Osteocyte (in vitro differentiated cells): ENCODE measurements around the gene PRDM15. TPM values are rescaled to one million over a fixed set of nuclear protein-coding genes. Genes with fewer than 3 reads are reported as not detected.

Source experiments
- DNase-seq: peaks from one replicate; pipeline ENCODE4 v3.0.0; 2021; ENCODE audit warnings: mixed read lengths; ENCODE audit not compliant: unreplicated experiment; ENCODE audit errors: extremely low spot score
- H3K27ac Mint-ChIP-seq: one replicate; pipeline ENCODE4 v1.8.0; 2021; ENCODE audit warnings: mild to moderate bottlenecking, mixed read lengths; ENCODE audit not compliant: unreplicated experiment
- H3K27me3 Mint-ChIP-seq: one replicate; pipeline ENCODE4 v1.8.0; 2021; ENCODE audit warnings: mixed read lengths; ENCODE audit not compliant: unreplicated experiment
- H3K36me3 Mint-ChIP-seq: one replicate; pipeline ENCODE4 v1.8.0; 2021; ENCODE audit warnings: mixed read lengths; ENCODE audit not compliant: unreplicated experiment
- H3K4me1 Mint-ChIP-seq: one replicate; pipeline ENCODE4 v1.8.0; 2021; ENCODE audit warnings: mixed read lengths; ENCODE audit not compliant: unreplicated experiment
- H3K4me3 Mint-ChIP-seq: one replicate; pipeline ENCODE4 v1.8.0; 2021; ENCODE audit warnings: mild to moderate bottlenecking, moderate library complexity, mixed read lengths; ENCODE audit not compliant: unreplicated experiment
- H3K9me3 Mint-ChIP-seq: one replicate; pipeline ENCODE4 v1.8.0; 2021; ENCODE audit warnings: mixed read lengths; ENCODE audit not compliant: unreplicated experiment
- CTCF ChIP-seq: fragments of 200-600 bp; sonication (generic); IDR thresholded peaks from 2 replicates; pipeline ENCODE4 v1.5.0; 2021; ENCODE audit warnings: antibody characterized with exemption, mild to moderate bottlenecking, moderate library complexity
- total RNA-seq: library from RNA; stranded (reverse); gene quantifications from 2 replicates; pipeline ENCODE4 v1.2.1, GENCODE V29; 2021

The PRDM15 gene
- total RNA-seq, 1 donor from 2014 or later, result 11.4 TPM

GRCh38 chr21:41885341-41886024 lies 6.3 kb upstream of the PRDM15 start:
- H3K4me3 Mint-ChIP-seq, result no peak overlapping the region
- DNase-seq, result no peak
- no peaks in the 10 kb centered on the region for H3K9me3 Mint-ChIP-seq
- peaks cover 8% of the 10 kb centered on the region for H3K4me1 Mint-ChIP-seq
- no peak overlapping the region for H3K27ac Mint-ChIP-seq
- H3K36me3 Mint-ChIP-seq, result peaks cover 5% of the 10 kb centered on the region
- H3K27me3 Mint-ChIP-seq, result no peaks in the 10 kb centered on the region
- TF ChIP-seq CTCF, result no peak

GRCh38 chr21:41884501-41885030 lies 5.4 kb upstream of the PRDM15 start:
- Mint-ChIP-seq H3K4me1 (peaks cover 13% of the 10 kb centered on the region), H3K4me3 (no peak overlapping the region), H3K27ac (no peak overlapping the region), H3K36me3 (peaks cover 5% of the 10 kb centered on the region), H3K27me3 (no peaks in the 10 kb centered on the region), H3K9me3 (no peaks in the 10 kb centered on the region)
- DNase-seq, result no peak
- TF ChIP-seq CTCF, result no peak

- peaks cover 6% of the 10 kb centered on the region for H3K4me1 Mint-ChIP-seq
- DNase-seq, result no peak
Measured at GRCh38 chr21:41883582-41883981, 4.4 kb upstream of the PRDM15 start.

GRCh38 chr21:41881051-41881450 lies 1.9 kb upstream of the PRDM15 start:
- Mint-ChIP-seq H3K9me3 (no peaks in the 10 kb centered on the region), H3K36me3 (no peaks in the 10 kb centered on the region), H3K4me1 (peaks cover 23% of the 10 kb centered on the region), H3K27me3 (no peaks in the 10 kb centered on the region), H3K4me3 (peak overlapping the region; percentile 7), H3K27ac (no peak overlapping the region)
- DNase-seq, result no peak
- no peak for TF ChIP-seq CTCF

More at GRCh38 chr21:41883582-41883981, 4.4 kb upstream of the PRDM15 start:
- no peak for TF ChIP-seq CTCF
- Mint-ChIP-seq H3K27me3 (no peaks in the 10 kb centered on the region), H3K36me3 (peaks cover 2% of the 10 kb centered on the region), H3K9me3 (no peaks in the 10 kb centered on the region), H3K4me3 (no peak overlapping the region), H3K27ac (no peak overlapping the region)

GRCh38 chr21:41880153-41880552 lies 1.0 kb upstream of the PRDM15 start:
- peak overlapping the region; percentile 91 for H3K27ac Mint-ChIP-seq

More at GRCh38 chr21:41880153-41880552, 1.0 kb upstream of the PRDM15 start:
- DNase-seq, result no peak
- no peaks in the 10 kb centered on the region for H3K36me3 Mint-ChIP-seq
- H3K4me1 Mint-ChIP-seq, result peaks cover 23% of the 10 kb centered on the region
- peak overlapping the region; percentile 82 for H3K4me3 Mint-ChIP-seq
- H3K9me3 Mint-ChIP-seq, result no peaks in the 10 kb centered on the region
- no peak for TF ChIP-seq CTCF
- no peaks in the 10 kb centered on the region for H3K27me3 Mint-ChIP-seq
